Neural cell (in vitro differentiated cells): ENCODE measurements around the gene CANT1. TPM values are rescaled to one million over a fixed set of nuclear protein-coding genes. Genes with fewer than 3 reads are reported as not detected.

Source experiments
- H2AFZ ChIP-seq: fragments of 200-600, 300-800 bp; sonication (generic), shearing (Covaris generic); 2 replicates; pipeline ENCODE4 v1.6.0; 2014; ENCODE audit warnings: low read depth, mild to moderate bottlenecking, antibody characterized with exemption, low read length, moderate library complexity
- H3F3A ChIP-seq: fragments of 200-600 bp; shearing (Covaris generic); 2 replicates; pipeline ENCODE4 v1.6.1; 2016; ENCODE audit warnings: mild to moderate bottlenecking, moderate library complexity, mixed read lengths, antibody characterized with exemption, low read length; ENCODE audit not compliant: insufficient read depth, poor library complexity, severe bottlenecking
- H3K27ac ChIP-seq: fragments of 200-600, 300-800 bp; sonication (generic), shearing (Covaris generic); 2 replicates; pipeline ENCODE4 v1.5.1; 2014; ENCODE audit warnings: mild to moderate bottlenecking, low read length, moderate library complexity
- H3K27me3 ChIP-seq: fragments of 300-800, 200-600 bp; sonication (generic), shearing (Covaris generic); 2 replicates; pipeline ENCODE4 v1.6.0; 2014; ENCODE audit warnings: mild to moderate bottlenecking, low read depth, low read length, moderate library complexity; ENCODE audit not compliant: insufficient read depth
- H3K36me3 ChIP-seq: fragments of 300-800, 200-600 bp; sonication (generic), shearing (Covaris generic); 2 replicates; pipeline ENCODE4 v1.5.1; 2014; ENCODE audit warnings: mild to moderate bottlenecking, antibody characterized with exemption, low read length, moderate library complexity; ENCODE audit not compliant: insufficient read depth
- H3K4me2 ChIP-seq: fragments of 300-800, 200-600 bp; sonication (generic), shearing (Covaris generic); 2 replicates; pipeline ENCODE4 v1.6.0; 2014; ENCODE audit warnings: mild to moderate bottlenecking, low read length
- H3K4me3 ChIP-seq: fragments of 300-800, 200-600 bp; sonication (generic), shearing (Covaris generic); 2 replicates; pipeline ENCODE4 v1.5.1; 2014; ENCODE audit warnings: mild to moderate bottlenecking, low read length, moderate library complexity
- H3K79me2 ChIP-seq: fragments of 200-600 bp; shearing (Covaris generic); replicated peaks from 2 replicates; pipeline ENCODE4 v1.6.0; 2014; ENCODE audit warnings: mild to moderate bottlenecking, low read length, moderate library complexity; ENCODE audit not compliant: insufficient read depth
- H3K9ac ChIP-seq: fragments of 300-800, 200-600 bp; sonication (generic), shearing (Covaris generic); 2 replicates; pipeline ENCODE4 v1.6.1; 2016; ENCODE audit warnings: mild to moderate bottlenecking, low read length, mixed read lengths
- H3K9me2 ChIP-seq: fragments of 200-600 bp; shearing (Covaris generic); 2 replicates; pipeline ENCODE4 v1.6.1; 2016; ENCODE audit warnings: mild to moderate bottlenecking, low read length, mixed read lengths; ENCODE audit not compliant: insufficient read depth
- H3K9me3 ChIP-seq: fragments of 200-600, 300-800 bp; sonication (generic), shearing (Covaris generic); 2 replicates; pipeline ENCODE4 v1.6.1; 2016; ENCODE audit warnings: mild to moderate bottlenecking, mixed run types, low read length, moderate library complexity, mixed read lengths
- H4K20me1 ChIP-seq: fragments of 200-600 bp; shearing (Covaris generic); 2 replicates; pipeline ENCODE4 v1.6.1; 2016; ENCODE audit warnings: mild to moderate bottlenecking, mixed run types; ENCODE audit not compliant: insufficient read depth
- CTCF ChIP-seq: fragments of 450-650 bp; IDR thresholded peaks from 2 replicates; pipeline ENCODE4 v1.5.1; 2014; ENCODE audit warnings: antibody characterized with exemption, mild to moderate bottlenecking, moderate library complexity; ENCODE audit not compliant: poor library complexity, severe bottlenecking
- EP300 ChIP-seq: fragments of 450-650 bp; conservative IDR thresholded peaks from 2 replicates; pipeline ENCODE4 v1.6.1; 2014; ENCODE audit warnings: antibody characterized with exemption, mild to moderate bottlenecking, moderate library complexity; ENCODE audit not compliant: poor library complexity, severe bottlenecking
- EZH2 ChIP-seq: fragments of 200-600, 300-800 bp; shearing (Covaris generic), sonication (generic); IDR thresholded peaks from 2 replicates; pipeline ENCODE4 v1.6.1; 2014; ENCODE audit warnings: antibody characterized with exemption, low read length, borderline replicate concordance, mild to moderate bottlenecking; ENCODE audit not compliant: insufficient read depth, poor library complexity, severe bottlenecking
- MXI1 ChIP-seq: fragments of 450-650 bp; conservative IDR thresholded peaks from 2 replicates; pipeline ENCODE4 v1.6.1; 2014; ENCODE audit warnings: antibody characterized with exemption, mild to moderate bottlenecking; ENCODE audit not compliant: poor library complexity, severe bottlenecking
- POLR2AphosphoS5 ChIP-seq: IDR thresholded peaks from 2 replicates; pipeline ENCODE4 v1.6.1; 2012
- RAD21 ChIP-seq: fragments of 450-650 bp; conservative IDR thresholded peaks from 2 replicates; pipeline ENCODE4 v1.6.1; 2014; ENCODE audit warnings: antibody characterized with exemption, mild to moderate bottlenecking, moderate library complexity
- SMC3 ChIP-seq: fragments of 450-650 bp; conservative IDR thresholded peaks from 2 replicates; pipeline ENCODE4 v1.6.1; 2014; ENCODE audit warnings: antibody characterized with exemption, mild to moderate bottlenecking, moderate library complexity; ENCODE audit not compliant: poor library complexity
- TAF1 ChIP-seq: IDR thresholded peaks from 2 replicates; pipeline ENCODE4 v1.6.1; 2012; ENCODE audit warnings: low read depth
- polyA plus RNA-seq: library from polyadenylated mRNA; depleted of rRNA; stranded (reverse); fragments of >200 nt; gene quantifications from 2 replicates; pipeline ENCODE4 v1.2.3, GENCODE V29; 2014
- TF ChIP-seq, protein P1 (sequence below): IDR thresholded peaks from 2 replicates; pipeline ENCODE4 v1.6.1; 2012; ENCODE audit warnings: borderline replicate concordance

The CANT1 gene
- polyA plus RNA-seq, 1 donor from 2014 or later, result 17.7 TPM

- no peak overlapping the region for H3K9ac ChIP-seq
- no peaks in the 10 kb centered on the region for H3K79me2 ChIP-seq
- no peaks in the 10 kb centered on the region for H3K9me2 ChIP-seq
- no peak overlapping the region for H3K4me3 ChIP-seq
- no peaks in the 10 kb centered on the region for H3K36me3 ChIP-seq
- no peaks in the 10 kb centered on the region for H3K9me3 ChIP-seq
- H3K4me2 ChIP-seq, result no peak overlapping the region
- no peaks in the 10 kb centered on the region for H3F3A ChIP-seq
- TF ChIP-seq SMC3, result no peak
- no peak for TF ChIP-seq CTCF
- no peak for TF ChIP-seq MXI1
- TF ChIP-seq EP300, result no peak
- H4K20me1 ChIP-seq, result no peaks in the 10 kb centered on the region
- no peak overlapping the region for H3K27ac ChIP-seq
- no peak overlapping the region for H2AFZ ChIP-seq
- no peaks in the 10 kb centered on the region for H3K27me3 ChIP-seq
Measured at GRCh38 chr17:78973792-78974520, 35.6 kb downstream of the CANT1 start.

DNA sequence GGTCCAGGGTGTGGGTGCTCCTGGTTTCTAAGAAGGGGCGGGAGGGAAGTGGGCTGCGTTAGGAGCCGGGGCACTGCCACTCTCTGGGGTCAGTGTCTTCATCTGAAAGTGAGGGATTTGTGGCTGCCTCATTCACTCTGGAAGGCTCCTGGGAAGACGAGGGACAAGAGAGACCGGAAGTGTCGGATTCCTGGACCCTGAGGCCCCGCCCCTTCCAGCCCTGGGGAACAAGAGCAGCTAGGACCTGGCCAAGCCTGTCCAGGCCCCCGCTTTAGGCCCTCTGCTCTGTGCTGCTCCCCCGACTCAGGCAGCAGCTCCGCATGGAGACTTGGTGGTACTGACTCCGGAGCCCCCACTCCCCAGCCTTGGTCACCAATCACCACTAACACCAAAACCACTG is 36.4 kb downstream of the CANT1 start:
- no peaks in the 10 kb centered on the region for H3K79me2 ChIP-seq
- H3F3A ChIP-seq, result no peaks in the 10 kb centered on the region
- H3K36me3 ChIP-seq, result no peaks in the 10 kb centered on the region
- no peak overlapping the region for H3K4me2 ChIP-seq
- H3K9ac ChIP-seq, result no peak overlapping the region
- no peak overlapping the region for H3K4me3 ChIP-seq
- H4K20me1 ChIP-seq, result no peaks in the 10 kb centered on the region
- no peak overlapping the region for H2AFZ ChIP-seq
- no peaks in the 10 kb centered on the region for H3K9me3 ChIP-seq
- H3K27ac ChIP-seq, result no peak overlapping the region
- no peaks in the 10 kb centered on the region for H3K27me3 ChIP-seq
- no peaks in the 10 kb centered on the region for H3K9me2 ChIP-seq
- TF ChIP-seq RAD21, result no peak
- TF ChIP-seq SMC3, result no peak
- no peak for TF ChIP-seq TAF1
- no peak for TF ChIP-seq CTCF
- TF ChIP-seq EP300, result no peak
- no peak for TF ChIP-seq EZH2
- TF ChIP-seq POLR2AphosphoS5, result no peak
- TF ChIP-seq, protein P1, sequence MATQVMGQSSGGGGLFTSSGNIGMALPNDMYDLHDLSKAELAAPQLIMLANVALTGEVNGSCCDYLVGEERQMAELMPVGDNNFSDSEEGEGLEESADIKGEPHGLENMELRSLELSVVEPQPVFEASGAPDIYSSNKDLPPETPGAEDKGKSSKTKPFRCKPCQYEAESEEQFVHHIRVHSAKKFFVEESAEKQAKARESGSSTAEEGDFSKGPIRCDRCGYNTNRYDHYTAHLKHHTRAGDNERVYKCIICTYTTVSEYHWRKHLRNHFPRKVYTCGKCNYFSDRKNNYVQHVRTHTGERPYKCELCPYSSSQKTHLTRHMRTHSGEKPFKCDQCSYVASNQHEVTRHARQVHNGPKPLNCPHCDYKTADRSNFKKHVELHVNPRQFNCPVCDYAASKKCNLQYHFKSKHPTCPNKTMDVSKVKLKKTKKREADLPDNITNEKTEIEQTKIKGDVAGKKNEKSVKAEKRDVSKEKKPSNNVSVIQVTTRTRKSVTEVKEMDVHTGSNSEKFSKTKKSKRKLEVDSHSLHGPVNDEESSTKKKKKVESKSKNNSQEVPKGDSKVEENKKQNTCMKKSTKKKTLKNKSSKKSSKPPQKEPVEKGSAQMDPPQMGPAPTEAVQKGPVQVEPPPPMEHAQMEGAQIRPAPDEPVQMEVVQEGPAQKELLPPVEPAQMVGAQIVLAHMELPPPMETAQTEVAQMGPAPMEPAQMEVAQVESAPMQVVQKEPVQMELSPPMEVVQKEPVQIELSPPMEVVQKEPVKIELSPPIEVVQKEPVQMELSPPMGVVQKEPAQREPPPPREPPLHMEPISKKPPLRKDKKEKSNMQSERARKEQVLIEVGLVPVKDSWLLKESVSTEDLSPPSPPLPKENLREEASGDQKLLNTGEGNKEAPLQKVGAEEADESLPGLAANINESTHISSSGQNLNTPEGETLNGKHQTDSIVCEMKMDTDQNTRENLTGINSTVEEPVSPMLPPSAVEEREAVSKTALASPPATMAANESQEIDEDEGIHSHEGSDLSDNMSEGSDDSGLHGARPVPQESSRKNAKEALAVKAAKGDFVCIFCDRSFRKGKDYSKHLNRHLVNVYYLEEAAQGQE, result no peak
- TF ChIP-seq MXI1, result no peak
